AG09319 (cell line): ENCODE measurements around the gene STAP2.

Source experiments
- DNase-seq: peaks from one replicate; pipeline ENCODE4 v3.0.0-alpha.2; 2010; ENCODE audit warnings: low read depth; ENCODE audit errors: extremely low read depth
- CTCF ChIP-seq: IDR thresholded peaks from 2 replicates; pipeline ENCODE4 v1.5.1; 2011; ENCODE audit warnings: low read depth, mild to moderate bottlenecking, inconsistent platforms, low read length, moderate library complexity

The STAP2 gene

GRCh38 chr19:4363571-4364304, 25.1 kb upstream of the STAP2 start:
- TF ChIP-seq CTCF, result no peak
- DNase-seq, result no peak

- no peak; the same call in 1 of the 2 replicates for TF ChIP-seq CTCF
- DNase-seq, result no peak
Measured at GRCh38 chr19:4362831-4363545, 24.4 kb upstream of the STAP2 start.

- DNase-seq, result no peak
- TF ChIP-seq CTCF, result no peak
Measured at GRCh38 chr19:4362101-4362828, 23.6 kb upstream of the STAP2 start.

GRCh38 chr19:4361152-4362046, 22.8 kb upstream of the STAP2 start:
- no peak for DNase-seq
- no peak for TF ChIP-seq CTCF

GRCh38 chr19:4360641-4361151, 22.1 kb upstream of the STAP2 start:
- no peak for DNase-seq
- no peak for TF ChIP-seq CTCF

- TF ChIP-seq CTCF, result no peak
- no peak for DNase-seq
Measured at GRCh38 chr19:4360081-4360569, 21.5 kb upstream of the STAP2 start.
